Left lobe of liver (tissue), 2 donors: Measurements from ENCODE around the gene TPST1. TPM values are rescaled to one million over a fixed set of nuclear protein-coding genes. Genes with fewer than 3 reads are reported as not detected.
"Not testable (repeated sequence)": the region's sequence is repeated elsewhere in the genome, so short reads cannot be mapped to it uniquely, and the experiment has no call there.

Experiments used
- ATAC-seq: fragments of 200-7000 bp; cut with Tn5 transposase; one replicate; pipeline ENCODE4 v1.9.1; 2020; ENCODE audit warnings: mild to moderate bottlenecking, moderate library complexity
- DNase-seq: peaks from one replicate; pipeline ENCODE4 v3.0.0-alpha.2; 2020; ENCODE audit warnings: low spot score
- total RNA-seq: library from RNA; stranded (reverse); gene quantifications from one replicate; pipeline ENCODE4 v1.2.1, GENCODE V29; 2021
- donor health status: DM: no; HTN: no; CAD: no; lungs with moderate emphysema.
- donor health status: DM: no; HTN: yes; CAD: no.

Gene TPST1
- total RNA-seq, 1 donor from 2014 or later: 14.5 TPM

DNA sequence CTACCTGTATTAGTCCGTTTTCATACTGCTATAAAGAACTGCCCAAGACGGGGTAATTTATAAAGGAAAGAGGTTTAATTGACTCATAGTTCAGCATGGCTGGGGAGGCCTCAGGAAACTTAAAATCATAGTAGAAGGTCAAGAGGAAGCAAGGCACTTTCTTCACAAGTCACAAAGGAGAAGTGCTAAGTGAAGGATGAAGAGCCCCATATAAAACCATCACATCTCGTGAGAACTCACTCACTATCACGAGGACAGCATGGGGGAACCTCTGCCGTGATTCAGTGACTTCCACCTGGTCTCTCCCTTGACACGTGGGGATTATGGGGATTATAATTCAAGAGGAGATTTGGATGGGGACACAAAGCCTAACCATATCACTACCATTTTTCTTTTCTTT lies 119.9 kb downstream of the TPST1 start:
- ATAC-seq: not testable (repeated sequence)

GRCh38 chr7:66326501-66327215 lies 121.5 kb downstream of the TPST1 start:
- DNase-seq: no peak
- no peak for ATAC-seq

More for the DNA sequence above, 119.9 kb downstream of the TPST1 start:
- DNase-seq: not testable (repeated sequence)

GRCh38 chr7:66330961-66331360 lies 125.8 kb downstream of the TPST1 start:
- peak; percentile 84 for ATAC-seq
- DNase-seq: peak; percentile 70

- ATAC-seq (no peak), DNase-seq (no peak)
Measured at GRCh38 chr7:66331883-66332282, 126.7 kb downstream of the TPST1 start.

DNA sequence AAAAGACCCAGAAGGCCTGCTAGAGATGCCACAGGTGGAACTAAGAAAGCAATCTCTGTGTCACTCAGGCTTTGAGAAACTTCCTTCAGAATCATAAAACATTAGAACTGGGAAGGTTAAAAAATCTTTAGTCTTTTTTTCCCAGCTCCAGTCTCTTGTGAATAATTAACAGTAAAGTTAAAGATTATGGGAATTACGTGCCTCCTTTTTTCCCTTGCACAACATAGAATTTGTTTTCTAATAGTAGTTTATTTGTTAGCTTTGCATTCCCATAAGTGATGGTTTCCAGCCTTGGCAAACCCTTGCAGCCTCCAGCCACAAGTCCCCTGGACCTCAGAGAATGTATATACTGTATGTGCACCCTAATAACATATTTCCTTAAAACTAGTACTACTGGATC lies 128.3 kb downstream of the TPST1 start:
- ATAC-seq (peak; percentile 67), DNase-seq (no peak)

DNA sequence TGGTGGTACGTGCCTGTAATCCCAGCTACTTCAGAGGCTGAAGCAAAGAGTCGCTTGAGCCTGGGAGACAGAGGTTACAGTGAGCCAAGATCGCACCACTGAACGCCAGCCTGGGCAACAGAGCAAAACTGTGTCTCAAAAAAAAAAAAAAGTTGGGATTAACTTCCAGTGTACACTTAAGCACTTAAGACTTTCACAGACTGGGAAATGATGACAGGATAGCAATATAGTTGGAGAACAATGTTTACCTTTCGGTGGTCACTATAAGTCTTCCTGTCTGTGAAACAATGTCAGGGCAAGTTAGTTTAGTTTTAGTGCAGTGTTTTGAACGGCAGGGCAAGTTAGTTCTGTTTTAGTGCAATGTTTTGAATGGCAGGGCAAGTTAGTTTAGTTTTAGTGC lies 130.2 kb downstream of the TPST1 start:
- DNase-seq (no peak), ATAC-seq (no peak)

GRCh38 chr7:66336760-66337159 lies 131.6 kb downstream of the TPST1 start:
- no peak for DNase-seq
- no peak for ATAC-seq

DNA sequence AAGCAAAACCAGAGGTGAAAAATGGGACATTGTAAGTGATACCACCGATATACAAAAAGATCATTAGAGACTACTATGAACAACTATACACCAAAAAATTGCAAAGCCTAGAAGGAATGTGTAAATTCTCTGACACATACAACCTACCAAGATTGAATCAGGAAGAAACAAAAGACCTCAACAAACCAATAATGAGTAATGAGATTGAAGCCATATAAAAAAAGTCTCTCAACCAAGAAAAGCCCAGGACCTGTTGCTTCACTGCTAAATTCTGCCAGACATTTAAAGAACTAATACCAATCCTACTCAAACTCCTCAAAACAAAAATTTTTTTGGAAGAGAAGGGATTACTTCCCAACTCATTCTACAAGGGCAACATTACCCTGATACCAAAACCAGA lies 134.0 kb downstream of the TPST1 start:
- ATAC-seq (no peak), DNase-seq (no peak)

DNA sequence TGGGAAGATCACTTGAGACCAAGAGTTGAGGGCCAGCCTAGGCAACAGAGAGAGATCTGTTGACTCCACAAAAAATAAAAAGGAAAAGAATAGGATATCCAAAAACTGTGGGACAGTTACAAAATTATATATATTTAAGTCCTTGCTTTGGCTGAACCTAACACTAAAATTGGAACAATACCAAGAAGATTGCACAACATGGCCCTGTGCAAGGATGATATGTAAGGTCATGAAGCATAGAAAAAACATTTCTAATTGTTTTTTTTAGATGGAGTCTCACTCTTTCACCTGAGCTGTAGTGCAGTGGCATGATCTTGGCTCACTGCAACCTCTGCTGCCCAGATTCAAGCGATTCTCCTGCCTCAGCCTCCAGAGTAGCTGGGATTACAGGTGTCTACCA lies 139.0 kb downstream of the TPST1 start:
- DNase-seq (no peak), ATAC-seq (peak; percentile 66)

DNA sequence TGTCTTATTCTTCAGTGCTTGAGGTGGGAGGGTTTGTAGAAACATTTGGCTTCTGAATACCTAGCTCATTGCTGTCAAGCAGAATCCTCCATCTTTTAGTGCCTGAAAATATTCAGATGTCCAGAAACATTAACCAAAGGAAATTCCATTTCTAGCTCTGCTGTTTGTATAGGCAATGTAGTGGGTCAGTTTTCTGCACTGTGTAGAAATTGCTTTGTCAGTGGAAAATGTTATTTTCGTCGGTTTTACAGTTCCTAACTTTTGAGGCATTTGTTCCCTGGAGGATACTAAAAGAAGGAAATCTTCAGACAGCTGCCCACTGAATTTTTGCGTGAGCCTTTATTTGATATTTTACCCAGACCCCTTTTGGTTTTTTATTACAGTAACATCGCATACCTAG lies 143.4 kb downstream of the TPST1 start:
- no peak for DNase-seq
- no peak for ATAC-seq

DNA sequence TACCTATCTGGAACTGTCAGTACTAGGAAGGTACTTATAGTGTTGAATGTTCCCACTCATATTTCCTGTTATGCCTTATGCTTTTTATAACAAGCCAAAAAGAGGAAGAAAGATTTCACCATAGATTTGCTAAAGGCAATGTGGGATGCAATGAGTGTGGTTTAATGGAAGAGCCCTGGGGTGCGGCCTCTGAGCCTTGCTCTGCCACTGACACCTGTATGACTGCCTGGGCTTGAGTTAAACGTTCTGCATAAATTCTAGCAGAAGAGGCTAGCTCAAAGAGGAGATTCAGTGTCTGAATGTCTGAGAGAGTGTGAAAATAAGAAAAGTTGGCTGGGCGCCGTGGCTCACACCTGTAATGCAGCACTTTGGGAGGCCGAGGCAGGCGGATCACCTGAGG lies 143.8 kb downstream of the TPST1 start:
- ATAC-seq (no peak), DNase-seq (no peak)

- ATAC-seq (peak; percentile 61), DNase-seq (no peak)
Measured at GRCh38 chr7:66352071-66352470, 146.9 kb downstream of the TPST1 start.

- ATAC-seq: peak; percentile 90
- peak; percentile 57 for DNase-seq
Measured at GRCh38 chr7:66353547-66353946, 148.4 kb downstream of the TPST1 start.

DNA sequence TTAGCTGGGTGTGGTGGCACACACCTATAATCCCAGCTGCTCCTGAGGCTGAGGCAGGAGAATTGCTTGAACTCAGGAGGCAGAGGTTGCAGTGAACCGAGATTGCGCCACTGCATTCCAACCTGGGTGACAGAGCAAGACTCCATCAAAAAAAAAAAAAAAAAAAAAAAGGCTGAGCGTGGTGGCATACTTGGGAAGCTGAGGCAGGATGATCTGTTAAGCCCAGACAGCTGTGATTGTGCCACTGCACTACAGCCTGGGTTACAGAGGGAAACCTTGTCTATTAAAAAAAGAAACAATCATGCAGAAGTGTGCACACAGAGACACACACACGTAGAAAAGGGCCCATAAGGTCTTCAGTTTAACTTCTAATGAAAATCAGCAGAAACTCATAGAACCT lies 150.6 kb downstream of the TPST1 start:
- no peak for DNase-seq

DNA sequence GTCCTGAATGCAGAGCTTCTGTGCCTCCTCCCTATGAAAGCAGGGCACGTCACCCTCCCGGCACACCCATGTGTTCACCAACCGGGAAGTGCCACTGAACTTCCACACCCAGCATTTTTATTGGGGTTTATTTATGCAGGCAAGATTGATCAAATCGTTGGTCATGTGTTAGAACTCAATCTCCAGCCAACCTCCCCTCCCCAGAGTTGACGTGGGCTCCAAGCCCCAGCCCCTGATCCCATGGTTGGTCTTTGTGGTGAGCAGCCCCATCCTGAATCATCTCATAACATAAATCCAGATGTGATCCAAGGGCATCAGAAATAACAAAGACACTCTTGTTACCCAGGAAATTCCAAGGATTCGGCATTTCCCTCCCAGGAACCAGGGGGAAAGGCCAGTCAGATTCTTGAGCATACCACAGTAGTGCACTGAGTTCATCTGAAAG lies 151.2 kb downstream of the TPST1 start:
- no peak for ATAC-seq

More for the DNA sequence above, 150.6 kb downstream of the TPST1 start:
- ATAC-seq: no peak

GRCh38 chr7:66357087-66357486 lies 152.0 kb downstream of the TPST1 start:
- ATAC-seq (no peak), DNase-seq (no peak)

More for the DNA sequence above, 151.2 kb downstream of the TPST1 start:
- DNase-seq: no peak

DNA sequence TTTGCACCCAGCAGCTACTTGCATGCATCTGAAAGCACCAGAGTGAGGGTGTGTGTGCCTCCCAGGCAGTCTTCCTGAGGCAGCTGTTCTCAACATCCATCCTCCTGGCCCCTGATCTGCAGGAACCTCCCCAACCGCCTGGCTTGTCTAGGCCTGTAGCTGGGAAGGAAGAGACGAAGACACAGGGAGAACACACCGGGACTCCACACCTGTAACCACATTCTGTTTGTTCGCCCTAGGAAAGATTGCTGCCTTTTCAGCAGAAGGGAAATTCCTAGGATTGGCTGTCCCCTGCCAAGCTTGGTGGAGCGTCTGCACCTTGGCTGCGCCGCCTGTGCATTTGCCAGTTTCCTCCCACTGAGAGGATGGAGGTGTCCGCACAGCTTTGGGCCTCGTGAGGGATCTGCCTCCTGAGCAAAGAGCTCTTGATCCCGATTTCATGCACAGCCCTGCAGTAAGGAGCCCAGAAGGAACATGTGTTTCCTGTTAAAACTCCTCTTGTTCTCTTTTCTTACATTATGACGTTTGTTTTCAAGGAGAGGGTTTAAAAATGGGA lies 154.6 kb downstream of the TPST1 start:
- DNase-seq (no peak), ATAC-seq (no peak)

GRCh38 chr7:66362136-66362535 lies 157.0 kb downstream of the TPST1 start:
- DNase-seq (no peak), ATAC-seq (no peak)

GRCh38 chr7:66363635-66364034 lies 158.5 kb downstream of the TPST1 start:
- ATAC-seq (no peak), DNase-seq (no peak)

GRCh38 chr7:66365031-66365430 lies 159.9 kb downstream of the TPST1 start:
- ATAC-seq, DNase-seq: not testable (repeated sequence)

DNA sequence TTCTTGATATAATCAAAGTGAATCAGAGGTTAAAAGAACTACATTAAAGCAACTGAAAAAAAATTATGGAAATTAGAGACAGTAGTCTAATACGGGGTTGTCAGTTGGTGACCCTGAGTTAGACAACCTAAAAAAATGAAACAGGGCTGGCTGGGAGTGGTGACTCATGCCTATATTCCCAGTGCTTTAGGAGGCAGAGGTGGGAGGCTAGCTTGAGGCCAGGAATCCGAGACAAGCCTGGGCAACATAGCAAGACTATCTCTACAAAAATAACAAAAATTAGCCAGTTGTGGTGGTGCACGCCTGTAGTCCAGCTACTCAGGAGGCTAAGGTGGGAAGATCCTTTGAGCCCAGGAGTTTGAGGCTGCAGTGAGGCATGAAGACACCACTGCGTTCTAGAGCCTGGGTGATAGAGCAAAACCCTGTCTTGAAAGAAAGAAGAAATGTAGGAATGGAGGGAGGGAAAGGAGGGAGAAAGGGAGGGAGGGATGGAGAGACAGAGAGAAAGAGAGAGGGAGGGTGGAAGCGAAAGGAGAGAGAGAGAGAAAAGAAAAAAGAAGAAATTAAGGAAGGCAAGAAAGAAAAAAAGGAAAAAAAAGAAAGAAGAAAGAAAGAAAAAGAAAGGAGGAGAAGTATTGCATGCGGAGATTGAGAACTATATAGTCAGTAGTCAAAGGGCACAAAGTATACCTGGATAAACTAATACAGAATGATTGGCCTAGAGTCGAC lies 166.1 kb downstream of the TPST1 start:
- DNase-seq (no peak), ATAC-seq (no peak)
